ENCODE data around the gene ZNF253. TPM values are rescaled to one million over a fixed set of nuclear protein-coding genes. Genes with fewer than 3 reads are reported as not detected.

The ZNF253 gene
- total and polyA plus RNA-seq, 10 of the 15 experiments (the other 5 are each of a cell fraction or from before 2014, with no cell fraction given) = 2.6 to 8.9 (median 5.2) TPM

DNA sequence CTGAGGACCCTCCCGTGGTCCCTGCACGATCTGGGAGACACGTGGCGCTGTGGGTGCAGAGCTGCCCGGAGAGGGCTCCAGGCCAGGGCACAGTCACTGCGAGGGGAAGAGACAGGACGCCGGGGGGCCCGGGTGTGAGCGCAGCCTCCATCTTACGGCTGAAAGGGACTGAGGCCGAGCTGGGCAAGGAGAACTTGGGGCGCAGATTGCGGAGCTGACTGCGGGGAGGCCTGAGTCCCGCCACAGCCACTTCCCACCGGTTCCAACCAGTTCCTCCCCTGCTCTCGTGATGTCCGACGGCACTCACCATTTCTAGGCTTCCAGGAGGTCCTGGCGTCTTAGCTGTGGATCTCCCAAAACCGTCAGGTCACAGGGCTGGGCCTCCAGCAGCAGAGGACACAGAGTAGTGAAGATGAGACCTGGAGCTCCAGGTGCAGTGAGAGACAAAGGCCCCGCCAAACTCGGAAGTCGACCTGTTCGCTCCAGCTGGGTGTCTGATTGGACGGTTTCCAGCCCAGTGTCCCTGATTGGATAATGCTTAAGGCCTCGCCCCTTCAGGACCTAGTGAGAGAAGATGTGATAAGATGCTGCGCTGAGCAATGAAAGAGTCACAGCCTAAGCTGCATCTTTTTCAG, 4.8 kb upstream of the ZNF253 start:
- ChIA-PET CTCF (no interaction called here), SMC1A (ENCODE audit: uncharacterized antibody, unreplicated experiment) (interaction anchor here (0.6 to 0.8 kb wide), 2 partner anchors 39 to 284 kb away, joined by 3 to 6 read pairs; no protein-coding TSS in a partner anchor), POLR2A (no interaction called here), RAD21 (ENCODE audit: unreplicated experiment) (no interaction called here)
- Histone ChIP-seq H3K4me3 (no peak overlapping the region), H3K79me2 (ENCODE audit: control insufficient read depth, insufficient read depth, low read length) (no peaks in the 10 kb centered on the region), H3K27ac (ENCODE audit: control insufficient read depth, insufficient read depth) (no peak overlapping the region), H3K36me3 (ENCODE audit: control insufficient read depth in 2 of 2, insufficient read depth in 2 of 2, low read length in 1 of 2) (no peaks in the 10 kb centered on the region), H2AFZ (ENCODE audit: control insufficient read depth, low read depth, low read length) (no peak overlapping the region), H3K4me1 (ENCODE audit: control insufficient read depth, insufficient read depth, low read length) (no peaks in the 10 kb centered on the region), H3K27me3 (replicated peaks in 1 of 2; ENCODE audit: control insufficient read depth in 2 of 2, insufficient read depth in 2 of 2, low read length in 1 of 2) (no peaks in the 10 kb centered on the region), H3K4me2 (ENCODE audit: control insufficient read depth, insufficient read depth) (no peak overlapping the region), H4K20me1 (ENCODE audit: control insufficient read depth, insufficient read depth) (no peaks in the 10 kb centered on the region), H3K9ac (ENCODE audit: control insufficient read depth, insufficient read depth, low read length) (no peak overlapping the region), H3K9me3 (replicated peaks; ENCODE audit: control insufficient read depth, insufficient read depth, low read length) (peaks cover 7% of the 10 kb centered on the region; the same call in 2 of the 3 replicates)
- no peak for TF ChIP-seq SPI1 (IDR thresholded peaks at IDR 0.05; ENCODE audit: borderline replicate concordance, insufficient read depth, low read depth, low read length)
- ATAC-seq (no peak), FAIRE-seq (no peak), DNase-seq (ENCODE audit: low read depth, low spot score) (no peak)
- BruUV-seq (replicated peaks) = no TSS peak
- in situ Hi-C loops (cut with MboI) = no loop called here
- intact Hi-C loops (cut with micrococcal nuclease; ENCODE audit: unreplicated experiment) = no loop called here
- WGBS (ENCODE audit: insufficient coverage, insufficient replicate concordance, low lambda C conversion rate, missing lambda C conversion rate) = 33% methylated on average over 25 of the region's 29 CpGs

DNA sequence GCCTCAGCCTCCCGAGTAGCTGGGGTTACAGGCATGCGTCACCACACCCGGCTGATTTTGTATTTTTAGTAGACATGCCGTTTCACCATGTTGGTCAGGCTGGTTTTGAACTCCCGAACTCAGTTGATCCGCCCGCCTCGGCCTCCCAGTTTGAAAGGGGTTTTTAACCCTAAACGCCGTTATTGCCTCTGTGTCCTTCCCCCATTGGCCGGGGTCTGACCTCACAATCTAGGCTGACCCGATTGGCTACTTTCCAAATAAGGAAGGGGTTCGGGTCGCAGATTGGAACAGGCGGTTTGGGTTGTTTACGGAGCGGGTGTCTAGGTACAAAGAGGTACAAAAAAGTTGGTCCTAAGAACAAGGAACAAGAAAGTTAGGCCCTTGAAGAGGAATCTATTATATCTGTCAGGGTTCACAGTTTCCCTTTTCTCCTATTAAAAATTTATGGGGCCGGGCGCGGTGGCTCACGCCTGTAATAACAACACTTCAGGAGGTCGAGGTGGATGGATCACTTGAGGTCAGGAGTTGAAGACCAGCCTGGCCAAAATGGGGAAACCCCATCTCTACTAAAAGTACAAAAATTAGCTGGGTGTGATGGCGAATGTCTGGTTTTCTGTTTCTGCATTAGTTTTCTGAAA, 1.0 kb downstream of the ZNF253 start:
- Histone ChIP-seq H4K20me1 (ENCODE audit: control insufficient read depth, insufficient read depth) (no peaks in the 10 kb centered on the region), H3K27me3 (replicated peaks in 1 of 2; ENCODE audit: control insufficient read depth in 2 of 2, insufficient read depth in 2 of 2, low read length in 1 of 2) (no peaks in the 10 kb centered on the region), H2AFZ (ENCODE audit: control insufficient read depth, low read depth, low read length) (peak overlapping the region; percentile 91), H3K27ac (ENCODE audit: control insufficient read depth, insufficient read depth) (peak overlapping the region; percentile 96), H3K4me1 (ENCODE audit: control insufficient read depth, insufficient read depth, low read length) (no peaks in the 10 kb centered on the region), H3K36me3 (ENCODE audit: control insufficient read depth in 2 of 2, insufficient read depth in 2 of 2, low read length in 1 of 2) (no peaks in the 10 kb centered on the region), H3K9me3 (replicated peaks; ENCODE audit: control insufficient read depth, insufficient read depth, low read length) (peaks cover 8% of the 10 kb centered on the region; the same call in 2 of the 3 replicates), H3K4me3 (peak overlapping the region; percentile 85), H3K4me2 (ENCODE audit: control insufficient read depth, insufficient read depth) (peak overlapping the region; percentile 82), H3K9ac (ENCODE audit: control insufficient read depth, insufficient read depth, low read length) (peak overlapping the region; percentile 93), H3K79me2 (ENCODE audit: control insufficient read depth, insufficient read depth, low read length) (peaks cover 16% of the 10 kb centered on the region)
- ChIA-PET CTCF (interaction anchor here (0.6 to 1.6 kb wide), 4 partner anchors 18 to 45 kb away, joined by 3 to 7 read pairs (median 5); partner anchors contain the start of gene ZNF506), SMC1A (ENCODE audit: uncharacterized antibody, unreplicated experiment) (interaction anchor here (0.5 to 4.8 kb wide), 8 partner anchors 11 to 205 kb away, joined by 3 to 31 read pairs (median 6); partner anchors contain the start of genes ZNF14, ZNF506 and ZNF93), RAD21 (ENCODE audit: unreplicated experiment) (interaction anchor here (1.2 to 4.1 kb wide), 5 partner anchors 35 to 205 kb away, joined by 3 to 24 read pairs (median 7); partner anchors contain the start of genes ZNF14 and ZNF93), POLR2A (interaction anchor here (0.9 to 4.2 kb wide), 8 partner anchors 18 to 205 kb away, joined by 4 to 30 read pairs (median 4); partner anchors contain the start of genes ZNF101, ZNF506 and ZNF93)
- DNase-seq (ENCODE audit: low read depth, low spot score) = peak; percentile 15
- FAIRE-seq = peak; percentile 81
- BruUV-seq (replicated peaks) = no TSS peak
- in situ Hi-C loops (cut with MboI) = no loop called here
- intact Hi-C loops (cut with micrococcal nuclease; ENCODE audit: unreplicated experiment) = loop anchor here (5.0 kb wide), 1 partner anchor 44 kb away; the partner anchor contains the start of gene ZNF506
- WGBS (ENCODE audit: insufficient coverage, insufficient replicate concordance, low lambda C conversion rate, missing lambda C conversion rate) = under 1% methylated on average over 23 of the region's 23 CpGs
- ATAC-seq = peak; percentile 58
- TF ChIP-seq, protein P1, sequence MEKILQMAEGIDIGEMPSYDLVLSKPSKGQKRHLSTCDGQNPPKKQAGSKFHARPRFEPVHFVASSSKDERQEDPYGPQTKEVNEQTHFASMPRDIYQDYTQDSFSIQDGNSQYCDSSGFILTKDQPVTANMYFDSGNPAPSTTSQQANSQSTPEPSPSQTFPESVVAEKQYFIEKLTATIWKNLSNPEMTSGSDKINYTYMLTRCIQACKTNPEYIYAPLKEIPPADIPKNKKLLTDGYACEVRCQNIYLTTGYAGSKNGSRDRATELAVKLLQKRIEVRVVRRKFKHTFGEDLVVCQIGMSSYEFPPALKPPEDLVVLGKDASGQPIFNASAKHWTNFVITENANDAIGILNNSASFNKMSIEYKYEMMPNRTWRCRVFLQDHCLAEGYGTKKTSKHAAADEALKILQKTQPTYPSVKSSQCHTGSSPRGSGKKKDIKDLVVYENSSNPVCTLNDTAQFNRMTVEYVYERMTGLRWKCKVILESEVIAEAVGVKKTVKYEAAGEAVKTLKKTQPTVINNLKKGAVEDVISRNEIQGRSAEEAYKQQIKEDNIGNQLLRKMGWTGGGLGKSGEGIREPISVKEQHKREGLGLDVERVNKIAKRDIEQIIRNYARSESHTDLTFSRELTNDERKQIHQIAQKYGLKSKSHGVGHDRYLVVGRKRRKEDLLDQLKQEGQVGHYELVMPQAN (conservative IDR thresholded peaks at IDR 0.05) = peak; percentile 26; the same call in 1 of the 2 replicates
- TF ChIP-seq SRF (IDR thresholded peaks at IDR 0.05; ENCODE audit: low read depth in 2 of 2, low read length in 2 of 2) (0 out of 4 replicates have a peak, but pooled peaks of 1 of the 2 experiments have one; percentile 38), GATAD2B (conservative IDR thresholded peaks at IDR 0.05; ENCODE audit: low read depth) (no peak), BHLHE40 (IDR thresholded peaks at IDR 0.05; ENCODE audit: borderline replicate concordance in 1 of 2, low read depth in 2 of 2, low read length in 1 of 2) (no peak), MXI1 (IDR thresholded peaks at IDR 0.05; ENCODE audit: low read depth, low read length) (no peak)
- TF ChIP-seq, protein P2, sequence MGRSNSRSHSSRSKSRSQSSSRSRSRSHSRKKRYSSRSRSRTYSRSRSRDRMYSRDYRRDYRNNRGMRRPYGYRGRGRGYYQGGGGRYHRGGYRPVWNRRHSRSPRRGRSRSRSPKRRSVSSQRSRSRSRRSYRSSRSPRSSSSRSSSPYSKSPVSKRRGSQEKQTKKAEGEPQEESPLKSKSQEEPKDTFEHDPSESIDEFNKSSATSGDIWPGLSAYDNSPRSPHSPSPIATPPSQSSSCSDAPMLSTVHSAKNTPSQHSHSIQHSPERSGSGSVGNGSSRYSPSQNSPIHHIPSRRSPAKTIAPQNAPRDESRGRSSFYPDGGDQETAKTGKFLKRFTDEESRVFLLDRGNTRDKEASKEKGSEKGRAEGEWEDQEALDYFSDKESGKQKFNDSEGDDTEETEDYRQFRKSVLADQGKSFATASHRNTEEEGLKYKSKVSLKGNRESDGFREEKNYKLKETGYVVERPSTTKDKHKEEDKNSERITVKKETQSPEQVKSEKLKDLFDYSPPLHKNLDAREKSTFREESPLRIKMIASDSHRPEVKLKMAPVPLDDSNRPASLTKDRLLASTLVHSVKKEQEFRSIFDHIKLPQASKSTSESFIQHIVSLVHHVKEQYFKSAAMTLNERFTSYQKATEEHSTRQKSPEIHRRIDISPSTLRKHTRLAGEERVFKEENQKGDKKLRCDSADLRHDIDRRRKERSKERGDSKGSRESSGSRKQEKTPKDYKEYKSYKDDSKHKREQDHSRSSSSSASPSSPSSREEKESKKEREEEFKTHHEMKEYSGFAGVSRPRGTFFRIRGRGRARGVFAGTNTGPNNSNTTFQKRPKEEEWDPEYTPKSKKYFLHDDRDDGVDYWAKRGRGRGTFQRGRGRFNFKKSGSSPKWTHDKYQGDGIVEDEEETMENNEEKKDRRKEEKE (IDR thresholded peaks at IDR 0.05) = no peak
